Stimulated activated CD8-positive, alpha-beta memory T cell treated with anti-CD3 and anti-CD28 coated beads, Interleukin-15, amount 100 ng/mL, for 48 hours (primary cell): ENCODE measurements around the gene HNRNPK.

ENCODE experiments used
- DNase-seq, 2 donors: peaks; one replicate each; pipeline ENCODE4 v3.0.0-alpha.2; 2020; ENCODE audit warnings: low read depth in 2 of 2

Gene HNRNPK

GRCh38 chr9:83934569-83935275, 45.3 kb downstream of the HNRNPK start:
- DNase-seq = no peak

DNA sequence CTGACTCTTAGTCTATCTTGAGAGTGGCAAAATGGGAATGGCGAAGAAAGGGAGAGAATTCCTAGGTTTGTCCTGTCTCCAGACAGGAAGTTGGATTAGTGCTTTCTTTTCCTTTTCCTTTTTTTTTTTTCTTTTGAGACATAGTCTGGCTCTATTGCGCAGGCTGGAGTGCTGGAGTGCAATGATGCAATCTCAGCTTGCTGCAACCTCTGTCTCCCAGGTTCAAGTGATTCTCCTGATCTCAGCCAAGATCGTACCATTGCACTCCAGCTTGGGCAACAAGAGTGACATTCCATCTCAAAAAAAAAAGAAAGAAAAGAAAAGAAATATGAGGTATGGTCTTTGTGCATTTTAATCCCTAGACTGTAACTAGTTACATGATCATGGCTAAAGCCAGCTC, 46.2 kb downstream of the HNRNPK start:
- DNase-seq = no peak

GRCh38 chr9:83932851-83933250, 47.2 kb downstream of the HNRNPK start:
- DNase-seq = no peak

GRCh38 chr9:83932011-83932410, 48.0 kb downstream of the HNRNPK start:
- no peak for DNase-seq

DNA sequence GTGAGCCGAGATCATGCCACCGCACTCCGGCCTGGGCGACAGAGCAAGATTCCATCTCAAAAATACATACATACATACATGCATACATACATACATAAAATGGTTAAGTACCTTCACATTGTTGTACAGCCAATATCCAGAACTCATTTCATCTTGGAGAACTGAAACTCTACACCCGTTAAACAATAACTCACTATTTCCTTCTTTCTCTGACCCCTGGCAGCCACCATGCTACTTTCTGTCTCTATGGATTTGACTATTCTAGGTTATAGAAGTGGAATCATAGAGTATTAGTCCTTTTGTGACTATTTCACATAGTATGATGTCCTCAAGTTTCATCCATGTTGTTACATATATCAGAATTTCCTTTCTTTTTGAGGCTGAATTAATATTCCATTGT, 49.1 kb downstream of the HNRNPK start:
- DNase-seq = no peak

DNA sequence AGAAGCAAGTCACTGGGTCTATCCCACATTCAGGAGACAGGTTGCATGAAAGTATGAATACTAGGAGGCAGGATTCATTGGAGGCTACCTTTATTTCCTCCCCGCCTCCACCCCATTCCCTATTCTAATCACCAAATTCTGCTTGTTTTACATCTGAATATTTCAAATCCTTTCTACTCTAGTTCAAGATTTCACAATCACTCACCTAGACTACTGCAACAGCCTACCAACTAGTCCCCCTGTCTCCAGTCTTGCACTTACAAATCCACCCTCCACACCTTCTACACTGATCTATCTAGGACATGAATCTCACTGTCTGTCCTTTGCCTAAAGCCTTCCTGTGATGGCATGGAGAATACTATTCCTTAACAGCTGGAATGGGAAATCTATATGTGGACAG, 52.4 kb downstream of the HNRNPK start:
- DNase-seq = no peak

GRCh38 chr9:83920927-83921707, 58.9 kb downstream of the HNRNPK start, which contains the start of gene KIF27:
KIF27 (minus strand) TSS chr9:83921432; CDS start chr9:83915591, 5,841 bp downstream.
- peak; percentile 97 to 98 for DNase-seq

GRCh38 chr9:83920469-83920926, 59.5 kb downstream of the HNRNPK start:
- no peak for DNase-seq

DNA sequence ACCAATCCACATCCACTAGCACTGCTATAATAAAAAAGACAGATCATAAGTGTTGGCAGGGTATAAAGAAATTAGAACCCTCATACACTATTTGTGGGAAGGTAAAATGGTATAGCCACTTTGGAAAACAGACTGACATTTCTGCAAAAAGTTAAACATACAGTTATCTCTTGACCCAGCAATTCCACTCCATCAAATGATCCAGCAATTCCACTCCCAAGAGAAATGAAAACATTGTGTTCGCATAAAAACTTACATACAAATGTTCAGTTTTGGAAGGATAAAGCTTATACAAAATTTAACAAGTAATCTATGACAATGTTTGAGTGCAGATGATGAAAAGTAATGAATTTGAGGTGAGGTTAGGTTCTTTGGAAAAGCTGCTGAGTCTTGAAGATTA, 60.9 kb downstream of the HNRNPK start:
- DNase-seq = no peak
